ENCODE measurements around the gene RPUSD1. TPM values are rescaled to one million over a fixed set of nuclear protein-coding genes. Genes with fewer than 3 reads are reported as not detected.
A peak's percentile ranks its signal among the peaks of the same experiment; 100 is the strongest.

The RPUSD1 gene
- total and polyA plus RNA-seq, 2 donors (not counting 1 experiment from before 2014, with no cell fraction given): 34.7 to 46.1 TPM

GRCh38 chr16:740764-741505, 47.2 kb downstream of the RPUSD1 start, which contains the start of gene CIAO3:
Gene CIAO3 (minus strand): TSS chr16:740997. CDS start chr16:740985, 12 bp downstream.
- Histone ChIP-seq H3K4me3 (ENCODE audit: control extremely low read depth in 1 of 5, extremely low read depth in 1 of 5, insufficient read depth in 1 of 5, low read depth in 2 of 5, low read length in 4 of 5) (peak within 1 kb of the TSS; percentile 21 to 94 (median 81)), H2AFZ (ENCODE audit: insufficient read depth, low read depth, low read length, poor library complexity, severe bottlenecking) (peak within 1 kb of the TSS; percentile 90), H4K20me1 (ENCODE audit: control insufficient read depth, insufficient read depth, low read length, poor library complexity, severe bottlenecking) (peaks cover 9% of the 10 kb centered on the region), H3K27me3 (replicated peaks in 1 of 4; ENCODE audit: control extremely low read depth in 1 of 4, control insufficient read depth in 3 of 4, insufficient read depth in 4 of 4, low read length in 3 of 4) (no peaks in the 10 kb centered on the region), H3K9ac (ENCODE audit: low read length) (peak within 1 kb of the TSS; percentile 97), H3K9me3 (ENCODE audit: control extremely low read depth in 1 of 3, control insufficient read depth in 2 of 3, insufficient read depth in 1 of 3, low read length in 2 of 3) (no peaks in the 10 kb centered on the region), H3K27ac (ENCODE audit: low read length in 2 of 2) (peak within 1 kb of the TSS; percentile 86 to 94), H3K36me3 (replicated peaks in 1 of 2; ENCODE audit: control extremely low read depth in 1 of 2, control insufficient read depth in 1 of 2, extremely low read depth in 1 of 2, insufficient read depth in 2 of 2, low read length in 1 of 2) (peaks cover 0 to 11% of the 10 kb centered on the region in 2 experiments), H3K4me2 (replicated peaks; ENCODE audit: low read depth, low read length, poor library complexity, severe bottlenecking) (peak within 1 kb of the TSS; percentile 99), H3K79me2 (ENCODE audit: control insufficient read depth, insufficient read depth, low read length) (peaks cover 16% of the 10 kb centered on the region), H3K4me1 (ENCODE audit: control insufficient read depth in 2 of 2, insufficient read depth in 2 of 2, low read length in 2 of 2) (peaks cover 20 to 36% of the 10 kb centered on the region in 2 donors)
- under 1% methylated on average over 78 of the region's 79 CpGs for WGBS (ENCODE audit: insufficient coverage)
- peak; percentile 88 for ATAC-seq (ENCODE audit: low read depth)
- no peaks in the 10 kb centered on the region for H3K9me3 Mint-ChIP-seq (ENCODE audit: insufficient read depth)
- ChIA-PET CTCF (interaction anchor here (0.9 to 5.9 kb wide), 12 partner anchors 9 to 61 kb away, joined by 3 to 31 read pairs (median 4); partner anchors contain the start of genes ANTKMT, HAGHL and METRN), POLR2A (interaction anchor here (1.0 to 2.0 kb wide), 4 partner anchors 8 to 48 kb away, joined by 3 to 11 read pairs (median 4); partner anchors contain the start of genes CHTF18 and RPUSD1)
- peaks cover 18% of the 10 kb centered on the region for H3K4me1 Mint-ChIP-seq
- H3K4me3 Mint-ChIP-seq: peak within 1 kb of the TSS; percentile 82
- TF ChIP-seq, protein P1, sequence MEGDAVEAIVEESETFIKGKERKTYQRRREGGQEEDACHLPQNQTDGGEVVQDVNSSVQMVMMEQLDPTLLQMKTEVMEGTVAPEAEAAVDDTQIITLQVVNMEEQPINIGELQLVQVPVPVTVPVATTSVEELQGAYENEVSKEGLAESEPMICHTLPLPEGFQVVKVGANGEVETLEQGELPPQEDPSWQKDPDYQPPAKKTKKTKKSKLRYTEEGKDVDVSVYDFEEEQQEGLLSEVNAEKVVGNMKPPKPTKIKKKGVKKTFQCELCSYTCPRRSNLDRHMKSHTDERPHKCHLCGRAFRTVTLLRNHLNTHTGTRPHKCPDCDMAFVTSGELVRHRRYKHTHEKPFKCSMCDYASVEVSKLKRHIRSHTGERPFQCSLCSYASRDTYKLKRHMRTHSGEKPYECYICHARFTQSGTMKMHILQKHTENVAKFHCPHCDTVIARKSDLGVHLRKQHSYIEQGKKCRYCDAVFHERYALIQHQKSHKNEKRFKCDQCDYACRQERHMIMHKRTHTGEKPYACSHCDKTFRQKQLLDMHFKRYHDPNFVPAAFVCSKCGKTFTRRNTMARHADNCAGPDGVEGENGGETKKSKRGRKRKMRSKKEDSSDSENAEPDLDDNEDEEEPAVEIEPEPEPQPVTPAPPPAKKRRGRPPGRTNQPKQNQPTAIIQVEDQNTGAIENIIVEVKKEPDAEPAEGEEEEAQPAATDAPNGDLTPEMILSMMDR (IDR thresholded peaks at IDR 0.05): peak; percentile 97
- TF ChIP-seq EZH2 (IDR thresholded peaks at IDR 0.05; ENCODE audit: borderline replicate concordance, insufficient read depth, low read depth, low read length, poor library complexity, severe bottlenecking): no peak
- intact Hi-C loops (cut with micrococcal nuclease): loop anchor here (1.0 to 2.0 kb wide), 4 partner anchors 13 to 56 kb away; partner anchors contain the start of genes CHTF18, JMJD8 and RPUSD1
- DNase-seq: peak; percentile 95
- H3K27me3 Mint-ChIP-seq: no peaks in the 10 kb centered on the region
- peak within 1 kb of the TSS; percentile 83 for H3K27ac Mint-ChIP-seq
